IMR-90 (cell line): ENCODE data around the gene XRN2. TPM values are rescaled to one million over a fixed set of nuclear protein-coding genes. Genes with fewer than 3 reads are reported as not detected.

Experiments used
- ATAC-seq: fragments of 200-7000 bp; cut with Tn5 transposase; 2 replicates; pipeline ENCODE4 v1.9.1; 2020; ENCODE audit warnings: low read depth, mild to moderate bottlenecking, moderate library complexity
- BruUV-seq: library from RNA; stranded (reverse); fragments of 400-500 nt; replicated peaks from 2 replicates; lab custom pipeline; 2021; lab: Mats Ljungman, UMichigan
- CTCF ChIA-PET: fragments of 300-600 bp; formaldehyde crosslinking; extraction: SDS; loops from one replicate; lab custom pipeline; 2021; ENCODE audit warnings: antibody characterized with exemption; lab: Yijun Ruan, JAX
- POLR2A ChIA-PET: fragments of 300-600 bp; sonication (Branson Sonifier 250); formaldehyde crosslinking; loops from one replicate; lab custom pipeline; 2022; ENCODE audit warnings: antibody characterized with exemption; ENCODE audit not compliant: unreplicated experiment; lab: Charles Lee
- DNase-seq: peaks from one replicate; pipeline ENCODE4 v3.0.0; 2013
- H2AFZ ChIP-seq: replicated peaks from 2 replicates; pipeline ENCODE3; 2013; ENCODE audit warnings: low read length, mild to moderate bottlenecking; ENCODE audit not compliant: poor library complexity
- H2AK5ac ChIP-seq: 2 replicates; pipeline ENCODE4 v1.6.1; 2013; ENCODE audit warnings: low read depth, low read length, inconsistent platforms
- H2AK9ac ChIP-seq: replicated peaks from 2 replicates; pipeline ENCODE3; 2013; ENCODE audit warnings: mild to moderate bottlenecking, low read depth, low read length, moderate library complexity; ENCODE audit not compliant: poor library complexity
- H2BK120ac ChIP-seq: 2 replicates; pipeline ENCODE4 v1.6.1; 2013; ENCODE audit warnings: low read depth, low read length, inconsistent platforms
- H2BK15ac ChIP-seq: 3 replicates; pipeline ENCODE4 v1.6.1; 2013; ENCODE audit warnings: low read depth, low read length, inconsistent platforms
- H2BK20ac ChIP-seq: 2 replicates; pipeline ENCODE4 v1.6.1; 2013; ENCODE audit warnings: low read depth, mild to moderate bottlenecking, inconsistent platforms, low read length, moderate library complexity
- H2BK5ac ChIP-seq: 2 replicates; pipeline ENCODE4 v1.6.1; 2013; ENCODE audit warnings: mild to moderate bottlenecking, low read depth, low read length, inconsistent platforms; ENCODE audit not compliant: poor library complexity, severe bottlenecking
- H3K14ac ChIP-seq: replicated peaks from 2 replicates; pipeline ENCODE4 v1.6.1; 2013; ENCODE audit warnings: low read depth, low read length, inconsistent platforms
- H3K18ac ChIP-seq: 2 replicates; pipeline ENCODE4 v1.6.1; 2013; ENCODE audit warnings: low read depth, low read length, control low read depth
- H3K23ac ChIP-seq: 2 replicates; pipeline ENCODE4 v1.6.1; 2013; ENCODE audit warnings: low read depth, low read length, inconsistent platforms
- H3K27ac ChIP-seq: 2 replicates; pipeline ENCODE4 v1.5.1; 2013; ENCODE audit warnings: mild to moderate bottlenecking, control low read depth, low read length; ENCODE audit not compliant: insufficient read depth
- H3K27me3 ChIP-seq: 2 replicates; pipeline ENCODE4 v1.6.1; 2013; ENCODE audit warnings: low read length; ENCODE audit not compliant: control insufficient read depth, insufficient read depth
- H3K36me3 ChIP-seq: 2 replicates; pipeline ENCODE4 v1.6.1; 2013; ENCODE audit warnings: low read length, mixed read lengths; ENCODE audit not compliant: control insufficient read depth, insufficient read depth
- H3K4ac ChIP-seq: 2 replicates; pipeline ENCODE4 v1.6.1; 2013; ENCODE audit warnings: low read depth, low read length, inconsistent platforms
- H3K4me1 ChIP-seq: 2 replicates; pipeline ENCODE4 v1.6.1; 2013; ENCODE audit warnings: low read length, mixed read lengths; ENCODE audit not compliant: control insufficient read depth, insufficient read depth
- H3K4me2 ChIP-seq: 2 replicates; pipeline ENCODE4 v1.6.1; 2013; ENCODE audit warnings: low read depth, mild to moderate bottlenecking, control low read depth, low read length, moderate library complexity
- H3K4me3 ChIP-seq: 2 replicates; pipeline ENCODE4 v1.5.1; 2013; ENCODE audit warnings: low read depth, mild to moderate bottlenecking, control low read depth, low read length, moderate library complexity; ENCODE audit not compliant: insufficient read depth
- H3K56ac ChIP-seq: 2 replicates; pipeline ENCODE4 v1.6.1; 2013; ENCODE audit warnings: low read length, inconsistent platforms; ENCODE audit not compliant: insufficient read depth; ENCODE audit errors: extremely low read depth
- H3K79me1 ChIP-seq, 2 experiments: 2 replicates each; pipeline ENCODE4 v1.6.1; 2013; ENCODE audit warnings: low read length in 2 of 2, inconsistent platforms in 1 of 2, low read depth in 1 of 2
- H3K9ac ChIP-seq: 2 replicates; pipeline ENCODE4 v1.6.1; 2013; ENCODE audit warnings: low read depth, low read length, control low read depth
- H3K9me1 ChIP-seq: 2 replicates; pipeline ENCODE4 v1.6.1; 2013; ENCODE audit warnings: low read length, inconsistent platforms; ENCODE audit not compliant: insufficient read depth
- H3K9me3 ChIP-seq: 2 replicates; pipeline ENCODE4 v1.6.1; 2013; ENCODE audit warnings: low read length; ENCODE audit not compliant: control insufficient read depth, insufficient read depth
- H4K20me1 ChIP-seq: 2 replicates; pipeline ENCODE4 v1.6.1; 2013; ENCODE audit warnings: low read length, inconsistent platforms; ENCODE audit not compliant: insufficient read depth
- H4K5ac ChIP-seq: 2 replicates; pipeline ENCODE4 v1.6.1; 2013; ENCODE audit warnings: mild to moderate bottlenecking, low read depth, low read length, control low read depth
- H4K8ac ChIP-seq, 2 experiments: 2 replicates each; pipeline ENCODE4 v1.6.1; 2013; ENCODE audit warnings: low read depth in 2 of 2, low read length in 2 of 2, control low read depth in 1 of 2, inconsistent platforms in 1 of 2
- H4K91ac ChIP-seq: 2 replicates; pipeline ENCODE4 v1.6.1; 2013; ENCODE audit warnings: low read depth, low read length, inconsistent platforms; ENCODE audit not compliant: insufficient read depth
- BHLHE40 ChIP-seq: fragments of 150-350 bp; IDR thresholded peaks from 2 replicates; pipeline ENCODE4 v1.6.1; 2016; ENCODE audit warnings: mild to moderate bottlenecking, low read depth, low read length
- FOS ChIP-seq: fragments of 150-350 bp; IDR thresholded peaks from 2 replicates; pipeline ENCODE4 v1.6.1; 2016; ENCODE audit warnings: low read depth, low read length
- MAZ ChIP-seq: IDR thresholded peaks from 2 replicates; pipeline ENCODE4 v1.6.1; 2012; ENCODE audit warnings: low read depth, mild to moderate bottlenecking, low read length, improper control_type of control experiment, moderate library complexity, borderline replicate concordance
- RAD21 ChIP-seq: IDR thresholded peaks from 2 replicates; pipeline ENCODE4 v1.6.1; 2012; ENCODE audit warnings: low read length, improper control_type of control experiment
- RFX5 ChIP-seq: IDR thresholded peaks from 2 replicates; pipeline ENCODE4 v1.8.0; 2012; ENCODE audit warnings: low read depth, mild to moderate bottlenecking, low read length, moderate library complexity
- WGBS, 2 experiments: methylation state at CpG; one replicate each; pipeline versions ENCODE4 v1.1.5 to v1.1.7; 2013; ENCODE audit warnings: missing lambda C conversion rate in 2 of 2; ENCODE audit not compliant: insufficient read length in 1 of 2; ENCODE audit errors: extremely low coverage in 2 of 2; 5-methylcytosine and 5-hydroxymethylcytosine counted together
- dilution Hi-C: fragments of 300-500 bp; cut with HindIII; formaldehyde crosslinking; loops from one replicate; pipeline ENCODE4 v1.14.3; 2018; ENCODE audit warnings: low sequenced_read_pairs; ENCODE audit not compliant: unreplicated experiment
- in situ Hi-C: fragments of 300-500 bp; cut with MboI; formaldehyde crosslinking; loops from 3 replicates; pipeline ENCODE4 v1.14.3; 2019; ENCODE audit warnings: low sequenced_read_pairs, inconsistent platforms, mixed read lengths
- intact Hi-C: fragments of 100-400 bp; cut with micrococcal nuclease; formaldehyde crosslinking; loops from 2 replicates; pipeline ENCODE4 v1.10.0; 2022
- polyA plus RNA-seq, 3 experiments: library from polyadenylated mRNA; depleted of rRNA; stranded (reverse); fragments of >200 nt; gene quantifications; 2 replicates each; pipeline ENCODE4 v1.2.3, GENCODE V29; 2012; ENCODE audit warnings: low replicate concordance in 1 of 3
- total RNA-seq: library from RNA; depleted of rRNA; stranded (reverse); fragments of >200 nt; gene quantifications from 2 replicates; pipeline ENCODE4 v1.2.3, GENCODE V29; 2012
- TF ChIP-seq, protein P1 (sequence below): fragments of 150-350 bp; IDR thresholded peaks from 2 replicates; pipeline ENCODE4 v1.6.1; 2016; ENCODE audit warnings: low read depth, mild to moderate bottlenecking, low read length, moderate library complexity, borderline replicate concordance

XRN2 gene
- total and polyA plus RNA-seq, 2 of the 4 experiments (the other 2 are of a cell fraction): 58.1 to 70.8 TPM

DNA sequence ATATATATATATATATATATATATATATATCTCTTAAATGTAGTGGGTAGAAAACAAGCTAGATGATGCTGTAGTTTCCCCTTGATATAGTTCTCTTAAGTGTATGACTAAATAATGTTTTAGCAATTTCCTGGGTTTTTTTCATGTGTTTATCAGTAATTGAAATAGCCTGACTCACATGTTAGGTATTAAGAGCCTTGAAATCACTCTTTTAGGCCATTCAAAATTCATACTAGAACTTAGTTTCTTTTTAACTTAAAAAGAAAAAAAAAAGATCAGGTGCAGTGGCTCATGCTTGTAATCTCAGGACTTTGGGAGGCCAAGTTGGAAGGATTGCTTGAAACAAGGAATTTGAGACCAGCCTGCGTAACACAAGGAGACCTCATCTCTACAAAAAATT lies 50.1 kb downstream of the XRN2 start:
- CTCF ChIA-PET: interaction anchor here (0.5 to 1.8 kb wide), 4 partner anchors 10 to 463 kb away, joined by 3 to 8 read pairs (median 4); no protein-coding TSS in a partner anchor
- H2AK9ac ChIP-seq: no peak overlapping the region
- no peak overlapping the region for H4K8ac ChIP-seq
- peaks cover 18% of the 10 kb centered on the region for H3K36me3 ChIP-seq
- H3K23ac ChIP-seq: no peak overlapping the region
- H3K27ac ChIP-seq: 0 out of 2 replicates have a peak overlapping the region, but pooled peaks have one; percentile 3
- H2BK20ac ChIP-seq: 0 out of 2 replicates have a peak overlapping the region, but pooled peaks have one; percentile 3
- H2BK5ac ChIP-seq: peak overlapping the region; percentile 1
- H2BK15ac ChIP-seq: no peak overlapping the region
- H2AK5ac ChIP-seq: no peak overlapping the region
- no peak overlapping the region; the same call in 1 of the 2 replicates for H3K14ac ChIP-seq
- dilution Hi-C loops (no loop called here), intact Hi-C loops (no loop called here), in situ Hi-C loops (no loop called here)
- H3K9ac ChIP-seq: no peak overlapping the region
- TF ChIP-seq BHLHE40: no peak
- no peak for TF ChIP-seq FOS
- TF ChIP-seq MAZ: no peak
- no peak for TF ChIP-seq RAD21
- TF ChIP-seq, protein P1, sequence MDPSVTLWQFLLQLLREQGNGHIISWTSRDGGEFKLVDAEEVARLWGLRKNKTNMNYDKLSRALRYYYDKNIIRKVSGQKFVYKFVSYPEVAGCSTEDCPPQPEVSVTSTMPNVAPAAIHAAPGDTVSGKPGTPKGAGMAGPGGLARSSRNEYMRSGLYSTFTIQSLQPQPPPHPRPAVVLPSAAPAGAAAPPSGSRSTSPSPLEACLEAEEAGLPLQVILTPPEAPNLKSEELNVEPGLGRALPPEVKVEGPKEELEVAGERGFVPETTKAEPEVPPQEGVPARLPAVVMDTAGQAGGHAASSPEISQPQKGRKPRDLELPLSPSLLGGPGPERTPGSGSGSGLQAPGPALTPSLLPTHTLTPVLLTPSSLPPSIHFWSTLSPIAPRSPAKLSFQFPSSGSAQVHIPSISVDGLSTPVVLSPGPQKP: no peak
- no peak for TF ChIP-seq RFX5
- no peak overlapping the region for H3K18ac ChIP-seq
- no peak overlapping the region for H3K4me3 ChIP-seq
- BruUV-seq: no TSS peak
- ATAC-seq: peak; percentile 55
- H2BK120ac ChIP-seq: no peak overlapping the region
- H4K5ac ChIP-seq: no peak overlapping the region
- H3K4ac ChIP-seq: peak overlapping the region; percentile 11; the same call in 1 of the 2 replicates
- H3K4me2 ChIP-seq: no peak overlapping the region
- whole genome bisulfite sequencing, 2 experiments: no CpG with 5 or more reads among the region's 1 CpG
- no peaks in the 10 kb centered on the region for H3K9me3 ChIP-seq
- H3K79me1 ChIP-seq: peaks cover 6 to 17% of the 10 kb centered on the region in 2 experiments
- H3K56ac ChIP-seq: no peak overlapping the region
- H3K27me3 ChIP-seq: no peaks in the 10 kb centered on the region
- H3K4me1 ChIP-seq: peaks cover 4% of the 10 kb centered on the region; the same call in 1 of the 2 replicates
- POLR2A ChIA-PET: no interaction called here
- H2AFZ ChIP-seq: no peak overlapping the region
- H4K91ac ChIP-seq: no peak overlapping the region
- H4K20me1 ChIP-seq: peaks cover 2% of the 10 kb centered on the region; the same call in 1 of the 2 replicates
- DNase-seq: peak; percentile 78
- peaks cover 3% of the 10 kb centered on the region; the same call in 1 of the 2 replicates for H3K9me1 ChIP-seq
